Caco-2 (cell line): ENCODE measurements around the gene CDH12. TPM values are rescaled to one million over a fixed set of nuclear protein-coding genes. Genes with fewer than 3 reads are reported as not detected.
"Not testable (repeated sequence)": the region's sequence is repeated elsewhere in the genome, so short reads cannot be mapped to it uniquely, and the experiment has no call there.

Experiments
- BruUV-seq: library from RNA; stranded (reverse); fragments of 400-500 nt; replicated peaks from 2 replicates; lab custom pipeline; 2021; lab: Mats Ljungman, UMichigan
- CTCF ChIA-PET: fragments of 300-600 bp; sonication (Branson Sonifier 250); formaldehyde crosslinking; loops from one replicate; lab custom pipeline; 2022; ENCODE audit warnings: antibody characterized with exemption; lab: Charles Lee
- POLR2A ChIA-PET: fragments of 300-600 bp; sonication (Branson Sonifier 250); formaldehyde crosslinking; loops from one replicate; lab custom pipeline; 2022; ENCODE audit warnings: antibody characterized with exemption; lab: Charles Lee
- DNase-seq, 2 experiments: peaks; one replicate each; pipeline versions ENCODE4 v3.0.0 to v3.0.0-alpha.2; 2020 to 2022
- H3K27me3 ChIP-seq: replicated peaks from 2 replicates; pipeline ENCODE4 v1.6.0; 2011; ENCODE audit warnings: low read length; ENCODE audit not compliant: control insufficient read depth, insufficient read depth
- H3K36me3 ChIP-seq: 2 replicates; pipeline ENCODE4 v1.5.1; 2011; ENCODE audit warnings: low read length; ENCODE audit not compliant: control insufficient read depth, insufficient read depth
- H3K4me1 ChIP-seq: fragments of 250-450 bp; sonication (Bioruptor Pico); 2 replicates; pipeline ENCODE4 v1.5.1; 2020; ENCODE audit warnings: mild to moderate bottlenecking
- H3K4me3 ChIP-seq: 2 replicates; pipeline ENCODE4 v1.5.1; 2011; ENCODE audit warnings: low read depth, mild to moderate bottlenecking, control low read depth, low read length
- H3K9me3 ChIP-seq: fragments of 250-450 bp; sonication (Bioruptor Pico); 2 replicates; pipeline ENCODE4 v1.5.1; 2020; ENCODE audit warnings: mild to moderate bottlenecking, moderate library complexity
- H3K27ac Mint-ChIP-seq: one replicate; pipeline ENCODE4 v1.8.0; 2022; ENCODE audit warnings: mixed read lengths; ENCODE audit not compliant: unreplicated experiment
- H3K27me3 Mint-ChIP-seq: one replicate; pipeline ENCODE4 v1.8.0; 2022; ENCODE audit warnings: mixed read lengths; ENCODE audit not compliant: insufficient read depth, unreplicated experiment
- H3K36me3 Mint-ChIP-seq: one replicate; pipeline ENCODE4 v1.8.0; 2022; ENCODE audit warnings: mild to moderate bottlenecking, mixed read lengths; ENCODE audit not compliant: insufficient read depth, unreplicated experiment
- H3K4me1 Mint-ChIP-seq: one replicate; pipeline ENCODE4 v1.8.0; 2022; ENCODE audit warnings: low read depth, mixed read lengths; ENCODE audit not compliant: unreplicated experiment
- H3K4me3 Mint-ChIP-seq: one replicate; pipeline ENCODE4 v1.8.0; 2022; ENCODE audit warnings: mild to moderate bottlenecking, moderate library complexity, mixed read lengths; ENCODE audit not compliant: unreplicated experiment
- H3K9me3 Mint-ChIP-seq: one replicate; pipeline ENCODE4 v1.8.0; 2022; ENCODE audit warnings: mixed read lengths; ENCODE audit not compliant: unreplicated experiment
- CTCF ChIP-seq, 2 experiments: fragments of 200-600 bp in 1 of 2; IDR thresholded peaks; 1 replicate in 1 of 2; 2 replicates in 1 of 2; pipeline versions ENCODE4 v1.5.1 to v1.8.0; 2011 to 2022; ENCODE audit warnings: antibody characterized with exemption in 1 of 2, control low read depth in 1 of 2, inconsistent platforms in 1 of 2, low read depth in 1 of 2, low read length in 1 of 2, mild to moderate bottlenecking in 1 of 2, moderate library complexity in 1 of 2; ENCODE audit not compliant: insufficient read depth in 1 of 2, severe bottlenecking in 1 of 2, unreplicated experiment in 1 of 2
- intact Hi-C: fragments of 100-400 bp; cut with micrococcal nuclease; formaldehyde crosslinking; loops from one replicate; pipeline ENCODE4 v1.10.0; 2022; ENCODE audit not compliant: unreplicated experiment
- total RNA-seq: library from RNA; stranded (reverse); gene quantifications from 2 replicates; pipeline ENCODE4 v1.2.3, GENCODE V29; 2022

CDH12 gene
- total RNA-seq, 1 experiment from 2014 or later: not detected

- Mint-ChIP-seq H3K4me3 (no peak overlapping the region), H3K36me3 (no peaks in the 10 kb centered on the region), H3K27ac (no peak overlapping the region), H3K4me1 (no peaks in the 10 kb centered on the region), H3K9me3 (no peaks in the 10 kb centered on the region), H3K27me3 (no peaks in the 10 kb centered on the region)
- no peaks in the 10 kb centered on the region for H3K27me3 ChIP-seq
- DNase-seq: no peak
- no peak for TF ChIP-seq CTCF (IDR thresholded peaks at IDR 0.05; ENCODE audit: insufficient read depth in 1 of 2, low read depth in 1 of 2, low read length in 1 of 2, severe bottlenecking in 1 of 2, unreplicated experiment in 1 of 2)
- ChIA-PET CTCF (no interaction called here), POLR2A (no interaction called here)
- no peaks in the 10 kb centered on the region for H3K4me1 ChIP-seq
- H3K9me3 ChIP-seq: no peaks in the 10 kb centered on the region
- BruUV-seq: no TSS peak
- no peak overlapping the region for H3K4me3 ChIP-seq
- intact Hi-C loops: no loop called here
- H3K36me3 ChIP-seq: no peaks in the 10 kb centered on the region
These were observed 509.1 kb downstream of the CDH12 start for GRCh38 chr5:22344000-22344399.

GRCh38 chr5:22341406-22341805 lies 511.7 kb downstream of the CDH12 start:
- no peak overlapping the region for H3K4me3 Mint-ChIP-seq
- CTCF ChIA-PET: no interaction called here
- no TSS peak for BruUV-seq
- H3K27ac Mint-ChIP-seq: no peak overlapping the region
- no peaks in the 10 kb centered on the region for H3K36me3 ChIP-seq
- H3K27me3 ChIP-seq: no peaks in the 10 kb centered on the region
- H3K4me1 Mint-ChIP-seq: no peaks in the 10 kb centered on the region
- DNase-seq: no peak
- TF ChIP-seq CTCF (IDR thresholded peaks at IDR 0.05; ENCODE audit: insufficient read depth in 1 of 2, low read depth in 1 of 2, low read length in 1 of 2, severe bottlenecking in 1 of 2, unreplicated experiment in 1 of 2): no peak
- H3K36me3 Mint-ChIP-seq: no peaks in the 10 kb centered on the region
- no peaks in the 10 kb centered on the region for H3K4me1 ChIP-seq
- H3K27me3 Mint-ChIP-seq: no peaks in the 10 kb centered on the region
- no peak overlapping the region for H3K4me3 ChIP-seq
- POLR2A ChIA-PET: no interaction called here
- no peaks in the 10 kb centered on the region; the same call in 1 of the 2 replicates for H3K9me3 ChIP-seq
- no peaks in the 10 kb centered on the region for H3K9me3 Mint-ChIP-seq
- intact Hi-C loops: no loop called here

GRCh38 chr5:22332949-22333348 lies 520.2 kb downstream of the CDH12 start:
- H3K9me3 ChIP-seq, CTCF ChIA-PET, DNase-seq, H3K4me3 ChIP-seq, H3K36me3 ChIP-seq, POLR2A ChIA-PET, H3K4me3 Mint-ChIP-seq, H3K4me1 ChIP-seq, H3K27me3 ChIP-seq, H3K4me1 Mint-ChIP-seq, H3K27ac Mint-ChIP-seq, H3K27me3 Mint-ChIP-seq, H3K36me3 Mint-ChIP-seq, BruUV-seq, intact Hi-C loops: not testable (repeated sequence)
- H3K9me3 Mint-ChIP-seq: peaks cover 28% of the 10 kb centered on the region

GRCh38 chr5:22329683-22330082 lies 523.5 kb downstream of the CDH12 start:
- no peak overlapping the region for H3K4me3 Mint-ChIP-seq
- no peaks in the 10 kb centered on the region for H3K4me1 Mint-ChIP-seq
- no peaks in the 10 kb centered on the region for H3K27me3 ChIP-seq
- ChIA-PET CTCF (no interaction called here), POLR2A (no interaction called here)
- H3K36me3 Mint-ChIP-seq: no peaks in the 10 kb centered on the region
- H3K27me3 Mint-ChIP-seq: no peaks in the 10 kb centered on the region
- no peaks in the 10 kb centered on the region for H3K4me1 ChIP-seq
- H3K9me3 Mint-ChIP-seq: peaks cover 12% of the 10 kb centered on the region
- H3K27ac Mint-ChIP-seq: no peak overlapping the region
- intact Hi-C loops: no loop called here
- no peaks in the 10 kb centered on the region for H3K36me3 ChIP-seq
- TF ChIP-seq CTCF (IDR thresholded peaks at IDR 0.05; ENCODE audit: insufficient read depth in 1 of 2, low read depth in 1 of 2, low read length in 1 of 2, severe bottlenecking in 1 of 2, unreplicated experiment in 1 of 2): no peak
- no peak for DNase-seq
- no peak overlapping the region for H3K4me3 ChIP-seq
- no TSS peak for BruUV-seq
- no peaks in the 10 kb centered on the region for H3K9me3 ChIP-seq
